GM18511 (cell line): Measurements from ENCODE around the gene ITGA6.

Experiments
- ATAC-seq: cut with Tn5 transposase; IDR thresholded peaks from one replicate; pipeline ENCODE4 v1.9.1; 2021; ENCODE audit warnings: mild to moderate bottlenecking, moderate library complexity; ENCODE audit not compliant: unreplicated experiment

ITGA6 gene

DNA sequence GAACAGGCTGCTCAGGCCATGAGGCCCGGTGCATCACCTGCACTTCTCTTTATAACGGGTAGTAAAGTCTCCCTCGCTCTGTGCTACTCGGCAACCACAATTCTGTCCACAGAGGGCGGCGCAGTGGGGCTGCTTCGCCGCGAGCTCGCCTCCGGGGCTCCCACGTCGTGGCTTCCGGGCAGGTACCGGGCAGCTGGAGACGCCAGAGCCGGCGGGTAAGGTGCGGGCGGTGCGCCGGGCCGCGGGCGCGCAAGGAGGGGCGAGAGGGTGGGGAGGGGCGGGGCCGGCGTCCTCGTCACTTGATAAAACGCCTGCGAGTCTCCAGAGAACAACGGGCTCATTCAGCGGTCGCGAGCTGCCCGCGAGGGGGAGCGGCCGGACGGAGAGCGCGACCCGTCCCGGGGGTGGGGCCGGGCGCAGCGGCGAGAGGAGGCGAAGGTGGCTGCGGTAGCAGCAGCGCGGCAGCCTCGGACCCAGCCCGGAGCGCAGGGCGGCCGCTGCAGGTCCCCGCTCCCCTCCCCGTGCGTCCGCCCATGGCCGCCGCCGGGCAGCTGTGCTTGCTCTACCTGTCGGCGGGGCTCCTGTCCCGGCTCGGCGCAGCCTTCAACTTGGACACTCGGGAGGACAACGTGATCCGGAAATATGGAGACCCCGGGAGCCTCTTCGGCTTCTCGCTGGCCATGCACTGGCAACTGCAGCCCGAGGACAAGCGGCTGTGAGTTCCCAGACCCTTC lies at the start of gene ITGA6:
Gene ITGA6, plus strand, starts transcription at position 331 of the 734 bp plus-strand sequence.
- ATAC-seq, result no peak

DNA sequence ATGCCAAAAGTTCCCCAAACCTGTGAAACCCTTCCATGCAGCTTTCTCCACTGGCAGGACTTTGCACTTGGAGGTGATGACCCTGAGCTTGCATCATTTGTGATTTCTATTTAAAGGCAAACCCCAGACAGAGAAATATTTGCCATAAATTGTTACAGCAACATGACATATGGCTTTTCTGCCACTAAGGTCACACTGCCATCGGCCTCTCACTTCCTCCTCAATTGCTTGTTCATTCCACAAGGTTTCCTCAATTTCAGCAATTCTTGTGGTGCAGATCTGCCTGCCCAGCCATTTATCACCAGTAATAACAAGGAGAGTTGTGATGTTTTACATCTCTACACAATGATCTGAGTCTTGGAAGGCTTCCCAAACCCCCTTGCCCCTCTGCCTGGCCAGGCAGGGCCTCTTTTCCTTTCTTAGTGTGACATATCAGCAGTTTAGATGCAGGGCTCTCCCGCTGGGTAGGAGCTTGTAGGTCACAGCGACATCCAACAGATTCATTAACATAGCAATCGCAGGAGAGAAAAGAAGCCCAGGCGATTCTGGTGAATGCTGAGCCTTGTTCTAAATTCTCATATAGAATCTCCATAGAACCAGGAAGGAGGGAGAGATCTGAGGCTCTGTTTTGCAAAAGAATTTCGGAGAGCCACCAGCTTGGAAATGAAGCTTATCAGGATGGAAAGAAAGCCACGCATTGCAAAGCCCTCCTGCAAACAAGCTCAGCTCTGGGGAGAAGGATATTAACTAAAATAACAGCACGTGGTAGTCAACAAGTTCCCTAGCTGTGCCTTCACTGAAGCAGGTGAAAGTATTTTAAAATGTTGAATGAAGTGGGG lies 46.7 kb upstream of the ITGA6 start:
- no peak for ATAC-seq

- ATAC-seq, result no peak
These were observed 45.9 kb upstream of the ITGA6 start for GRCh38 chr2:172381275-172382027.

DNA sequence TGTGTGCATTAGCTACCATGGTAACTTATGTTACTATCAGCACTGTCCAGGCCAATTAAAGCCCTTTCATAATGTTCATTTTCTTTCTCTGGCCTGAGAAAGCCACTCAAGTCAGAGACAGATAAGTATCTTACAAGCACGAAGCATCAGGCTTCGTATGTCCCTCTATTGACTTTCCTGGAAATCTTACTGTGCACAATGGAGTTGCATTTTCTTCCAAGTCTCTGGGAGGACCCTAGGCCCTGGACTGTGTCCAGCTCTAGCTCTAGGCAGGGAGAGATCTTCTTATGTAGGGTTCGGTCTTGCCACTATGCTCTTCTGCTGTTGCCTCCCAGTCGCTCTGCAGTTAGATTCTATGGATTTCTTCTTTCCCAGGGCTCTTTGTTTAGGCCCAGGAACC lies 40.0 kb upstream of the ITGA6 start:
- ATAC-seq, result no peak

DNA sequence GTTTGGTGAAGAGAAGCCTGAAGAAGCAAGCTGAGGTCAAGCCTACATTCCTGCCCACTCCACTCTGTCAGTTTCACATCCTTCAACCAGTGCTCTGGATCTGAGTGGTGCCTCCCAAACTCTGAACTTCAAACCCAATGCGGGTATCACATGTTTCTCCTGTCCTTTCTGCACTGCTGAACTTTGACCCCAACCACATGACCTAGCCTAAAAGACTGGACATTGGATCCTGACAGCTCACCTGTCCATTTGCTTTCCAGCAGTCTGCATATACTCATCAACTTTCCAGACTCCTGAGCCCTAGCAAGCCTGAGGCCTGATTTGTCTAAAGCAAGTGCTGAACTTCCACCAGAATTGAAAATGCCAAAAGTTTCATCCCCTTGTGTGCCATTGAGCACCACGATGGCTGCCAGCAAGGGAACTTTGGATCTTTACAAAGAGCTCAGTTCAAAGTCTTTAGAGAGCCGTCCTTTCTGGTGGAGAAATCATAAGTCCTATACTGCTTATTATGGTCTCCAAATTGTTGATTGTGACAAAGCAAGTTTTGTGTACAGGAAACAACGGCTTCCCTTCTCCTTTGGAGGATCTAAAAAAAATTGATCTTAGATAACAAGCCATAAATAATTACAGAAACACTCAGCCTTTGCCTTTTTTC lies 37.6 kb upstream of the ITGA6 start:
- ATAC-seq, result no peak

DNA sequence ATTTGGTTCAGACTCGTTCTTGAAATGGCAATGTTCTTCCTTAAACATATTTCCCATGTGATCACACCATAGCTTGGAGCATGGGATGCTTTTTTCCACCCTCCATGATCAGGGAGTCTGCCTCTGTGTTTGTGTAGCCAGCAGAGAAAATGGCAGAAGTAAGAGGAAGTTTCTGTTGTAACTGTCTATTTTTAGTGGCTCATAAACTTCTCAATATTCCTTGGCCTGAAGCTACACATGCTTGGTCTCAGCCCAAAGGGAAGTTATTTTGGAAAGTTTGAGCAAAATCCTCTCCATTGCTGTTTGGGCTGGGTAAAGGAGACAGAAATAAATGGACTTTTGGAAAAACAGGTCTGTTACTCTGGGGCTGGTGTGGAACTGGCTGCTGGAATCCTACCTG lies 33.4 kb upstream of the ITGA6 start:
- no peak for ATAC-seq

GRCh38 chr2:172395503-172395902 lies 31.9 kb upstream of the ITGA6 start:
- ATAC-seq, result no peak

DNA sequence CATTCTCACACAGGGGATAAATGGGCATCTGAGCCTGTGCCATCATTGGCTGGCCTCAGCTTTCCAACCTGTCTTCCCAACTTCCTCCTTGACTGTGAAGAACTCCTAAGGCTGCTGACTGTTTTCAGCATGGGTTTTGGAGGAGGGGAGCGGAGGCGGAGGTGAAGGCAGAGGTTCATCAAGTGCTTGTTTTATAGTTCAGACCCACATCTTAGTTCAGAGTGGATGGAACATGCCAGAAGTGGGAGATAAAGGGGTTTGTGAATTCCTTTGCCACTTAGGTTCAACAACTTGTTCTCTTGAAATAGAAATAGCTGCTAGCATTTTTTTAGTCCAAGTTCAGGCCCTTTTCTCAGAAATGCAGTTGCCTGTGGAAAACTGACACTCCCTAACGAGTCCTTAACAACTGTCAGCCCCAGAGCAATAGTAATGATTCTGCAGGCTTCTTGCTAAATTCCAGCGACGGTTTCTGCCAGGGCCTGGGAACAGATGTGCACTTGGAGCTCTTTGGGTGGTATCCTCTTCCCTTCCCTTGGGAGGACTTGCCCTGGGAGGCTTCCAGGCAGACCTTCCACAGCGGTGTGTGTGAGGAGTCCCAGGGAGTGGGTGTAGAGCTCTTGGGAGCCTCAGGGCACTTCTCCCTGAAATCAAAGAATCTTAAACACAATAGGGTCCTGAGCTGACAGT lies 30.1 kb upstream of the ITGA6 start:
- no peak for ATAC-seq

DNA sequence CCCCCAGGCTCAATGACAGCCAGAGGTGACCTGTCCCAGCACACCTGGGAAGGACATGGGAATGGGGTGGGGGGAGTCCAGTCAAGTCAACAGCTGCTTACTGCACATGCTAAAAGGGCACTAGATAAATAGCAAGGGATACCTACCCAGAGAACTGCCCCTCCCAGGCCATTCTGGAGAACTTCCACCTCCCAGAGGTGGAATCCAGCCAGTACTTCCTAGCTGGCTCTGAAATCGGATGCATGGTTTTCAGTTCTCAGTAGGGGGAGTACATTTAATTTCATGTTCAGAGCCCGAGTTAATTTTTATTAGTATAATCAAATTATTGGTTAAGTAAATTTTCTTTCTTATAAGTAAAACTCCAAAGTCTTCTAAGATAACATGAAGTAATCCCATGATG lies 28.9 kb upstream of the ITGA6 start:
- ATAC-seq, result no peak

GRCh38 chr2:172399765-172400164 lies 27.6 kb upstream of the ITGA6 start:
- no peak for ATAC-seq

- ATAC-seq, result no peak
These were observed 25.2 kb upstream of the ITGA6 start for GRCh38 chr2:172402198-172402597.

GRCh38 chr2:172403402-172403801 lies 24.0 kb upstream of the ITGA6 start:
- no peak for ATAC-seq

DNA sequence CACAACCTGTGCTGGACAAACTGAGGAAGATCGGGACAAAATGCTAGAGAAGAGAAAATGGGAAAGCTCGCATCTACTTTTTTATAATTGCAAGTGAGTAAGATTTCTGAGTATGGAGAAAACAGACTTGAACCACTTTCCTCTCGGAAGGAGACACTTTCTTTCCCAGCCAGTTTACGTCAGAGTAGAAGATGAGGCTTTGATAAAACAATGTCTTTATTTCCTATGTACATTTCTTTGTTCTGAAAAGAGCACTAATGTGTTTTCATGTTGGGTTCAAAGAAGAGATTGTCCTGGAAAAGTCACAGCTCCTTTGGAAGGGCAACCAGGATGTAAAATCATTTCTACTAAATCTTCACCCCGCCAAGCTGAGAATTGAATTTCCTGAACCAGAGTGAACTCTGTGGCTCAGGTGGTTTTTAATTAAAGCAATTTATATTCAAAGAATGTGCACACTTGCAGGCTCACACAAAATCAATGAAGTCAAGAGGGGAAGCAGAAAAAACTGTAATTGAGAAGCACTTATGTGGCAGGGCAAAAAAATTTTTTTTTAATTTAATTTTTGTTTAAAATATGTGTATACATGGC lies 23.4 kb upstream of the ITGA6 start:
- ATAC-seq, result no peak

DNA sequence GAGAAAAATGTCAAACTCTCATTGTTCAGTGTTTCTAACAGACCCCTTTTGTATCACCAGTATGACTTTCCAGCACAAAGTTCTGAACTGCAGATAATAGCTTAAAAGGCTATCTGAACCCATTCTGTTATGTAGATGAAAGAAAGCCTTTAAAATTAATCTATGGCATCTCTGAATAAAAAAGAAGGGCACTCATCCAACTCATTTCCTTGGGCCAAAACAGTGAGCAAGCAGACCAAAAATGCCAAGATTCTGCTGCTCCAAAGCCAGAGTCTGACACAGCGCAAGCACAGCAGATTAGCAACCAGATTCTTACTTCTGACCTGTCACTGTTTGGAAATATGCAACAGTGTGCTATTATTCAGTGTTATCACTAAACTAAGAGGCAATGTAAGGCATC lies 22.6 kb upstream of the ITGA6 start:
- no peak for ATAC-seq

DNA sequence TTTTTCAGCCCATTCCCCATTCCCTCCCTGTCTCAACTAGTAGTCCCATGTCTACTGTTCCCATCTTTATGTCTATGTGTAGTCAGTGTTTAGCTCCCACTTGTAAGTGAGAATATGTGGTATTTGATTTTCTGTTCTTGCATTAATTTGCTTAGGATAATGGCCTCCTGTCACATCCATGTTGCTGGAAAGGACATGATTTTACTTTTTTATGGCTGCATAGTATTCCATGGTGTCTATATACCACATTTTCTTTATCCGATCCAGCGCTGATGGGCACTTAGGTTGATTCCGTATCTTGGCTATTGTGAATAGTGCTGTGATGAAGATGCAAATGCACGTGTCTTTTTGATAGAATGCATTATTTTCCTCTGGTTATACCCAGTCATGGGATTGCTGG lies 21.7 kb upstream of the ITGA6 start:
- no peak for ATAC-seq

DNA sequence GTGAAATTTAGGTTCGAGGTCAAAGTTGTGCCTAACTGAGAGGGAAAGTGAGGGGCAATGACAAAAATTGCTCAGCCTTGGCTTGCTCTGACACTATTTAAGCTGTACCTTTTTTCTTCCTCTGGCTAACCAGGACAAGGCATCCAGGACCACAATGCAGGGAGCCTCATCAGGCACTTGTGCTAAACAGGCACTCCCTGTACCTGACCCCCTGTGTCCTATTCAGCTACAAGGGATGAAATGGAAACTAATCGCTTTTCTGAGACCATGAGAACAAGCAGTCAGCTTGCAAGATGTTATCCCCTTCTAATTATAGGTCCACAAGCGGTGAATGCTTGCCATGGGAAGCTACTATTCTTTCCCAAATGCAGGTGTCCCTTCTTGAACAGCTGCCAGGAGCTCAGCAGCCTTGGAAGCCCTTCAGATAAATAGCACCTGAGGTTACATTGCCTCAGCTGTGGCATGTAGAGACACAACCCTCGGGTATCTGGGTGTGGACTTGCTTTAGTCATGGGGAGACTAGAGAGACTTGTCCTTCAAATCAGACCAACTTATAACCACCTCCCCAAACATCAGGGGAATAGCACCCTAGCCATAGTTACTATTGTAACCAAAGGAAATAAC lies 19.1 kb upstream of the ITGA6 start:
- ATAC-seq, result no peak

GRCh38 chr2:172409042-172409441 lies 18.3 kb upstream of the ITGA6 start:
- no peak for ATAC-seq

GRCh38 chr2:172412984-172413492 lies 14.3 kb upstream of the ITGA6 start:
- ATAC-seq, result no peak

GRCh38 chr2:172415157-172415864 lies 12.1 kb upstream of the ITGA6 start:
- ATAC-seq, result no peak
